Suprapubic skin (tissue), 3 donors: Measurements from ENCODE around the gene GKN2.

Experiments
- CTCF ChIP-seq, 2 donors: fragments of 200-600 bp in 1 of 2; fragments of 450-650 bp in 1 of 2; sonication (generic) in 1 of 2; IDR thresholded peaks; one replicate each; pipeline ENCODE4 v1.5.1; 2016 to 2019; ENCODE audit warnings: antibody characterized with exemption in 2 of 2, mild to moderate bottlenecking in 1 of 2, moderate library complexity in 1 of 2
- POLR2A ChIP-seq, 2 donors: fragments of 450-650 bp; IDR thresholded peaks; one replicate each; pipeline ENCODE4 v1.6.1; 2017; ENCODE audit warnings: antibody characterized with exemption in 2 of 2, mild to moderate bottlenecking in 2 of 2, moderate library complexity in 2 of 2

GRCh38 chr2:68977453-68977852 lies 24.8 kb upstream of the GKN2 start:
- no peak for TF ChIP-seq CTCF (IDR thresholded peaks at IDR 0.05)
- no peak for TF ChIP-seq POLR2A (IDR thresholded peaks at IDR 0.05)
